ENCODE measurements around the gene NCOA4. TPM values are rescaled to one million over a fixed set of nuclear protein-coding genes. Genes with fewer than 3 reads are reported as not detected.
A peak's percentile ranks its signal among the peaks of the same experiment; 100 is the strongest.
"Not testable (repeated sequence)": the region's sequence is repeated elsewhere in the genome, so short reads cannot be mapped to it uniquely, and the experiment has no call there.

The NCOA4 gene
- total RNA-seq, 1 experiment from 2014 or later, result 69.4 TPM

- Mint-ChIP-seq H3K27me3 (ENCODE audit: low read depth) (no peaks in the 10 kb centered on the region), H3K36me3 (peaks cover 67% of the 10 kb centered on the region), H3K4me1 (peaks cover 26% of the 10 kb centered on the region), H3K4me3 (no peak overlapping the region), H3K27ac (peak overlapping the region; percentile 87), H3K9me3 (peaks cover 12% of the 10 kb centered on the region)
- CTCF ChIA-PET, result no interaction called here
- DNase-seq (ENCODE audit: low spot score) (no peak), ATAC-seq (peak; percentile 58)
- POLR2A ChIA-PET, result interaction anchor here (0.6 kb wide), 1 partner anchor 361 kb away, joined by 6 read pairs; no protein-coding TSS in a partner anchor
- TF ChIP-seq E2F4 (CRISPR knock-in tag; IDR thresholded peaks at IDR 0.05; ENCODE audit: borderline replicate concordance, low read depth) (no peak), NR1H2 (CRISPR knock-in tag; IDR thresholded peaks at IDR 0.05) (no peak), NR3C1 (CRISPR knock-in tag; conservative IDR thresholded peaks at IDR 0.05; ENCODE audit: low read depth) (no peak), GABPB1 (CRISPR knock-in tag; IDR thresholded peaks at IDR 0.05) (no peak; the same call in 1 of the 2 replicates), ATF6 (CRISPR knock-in tag; IDR thresholded peaks at IDR 0.05) (no peak), ZSCAN18 (CRISPR knock-in tag; IDR thresholded peaks at IDR 0.05) (no peak), HMGA2 (CRISPR knock-in tag; IDR thresholded peaks at IDR 0.05) (no peak), FOXK1 (CRISPR knock-in tag; IDR thresholded peaks at IDR 0.05) (no peak), MLX (CRISPR knock-in tag; IDR thresholded peaks at IDR 0.05) (no peak)
These were observed 32.2 kb downstream of the NCOA4 start for GRCh38 chr10:45997994-45998763.

GRCh38 chr10:45997557-45997956, 32.9 kb downstream of the NCOA4 start:
- TF ChIP-seq ERG (CRISPR knock-in tag; IDR thresholded peaks at IDR 0.05) (no peak), FOXK1 (CRISPR knock-in tag; IDR thresholded peaks at IDR 0.05) (no peak), ZNF121 (CRISPR knock-in tag; IDR thresholded peaks at IDR 0.05) (peak; percentile 74), JUN (CRISPR knock-in tag; IDR thresholded peaks at IDR 0.05) (no peak), E2F5 (CRISPR knock-in tag; IDR thresholded peaks at IDR 0.05) (no peak), E2F4 (CRISPR knock-in tag; IDR thresholded peaks at IDR 0.05; ENCODE audit: borderline replicate concordance, low read depth) (no peak)
- H3K27ac Mint-ChIP-seq, result peak overlapping the region; percentile 91
- ChIA-PET CTCF (no interaction called here), POLR2A (interaction anchor here (0.6 kb wide), 1 partner anchor 360 kb away, joined by 6 read pairs; no protein-coding TSS in a partner anchor)
- H3K9me3 Mint-ChIP-seq, result peaks cover 12% of the 10 kb centered on the region
- peaks cover 69% of the 10 kb centered on the region for H3K36me3 Mint-ChIP-seq
- DNase-seq (ENCODE audit: low spot score) (no peak), ATAC-seq (no peak)
- peaks cover 26% of the 10 kb centered on the region for H3K4me1 Mint-ChIP-seq
- no peak overlapping the region for H3K4me3 Mint-ChIP-seq
- no peaks in the 10 kb centered on the region for H3K27me3 Mint-ChIP-seq (ENCODE audit: low read depth)

GRCh38 chr10:45985590-45985989, 44.8 kb downstream of the NCOA4 start:
- CTCF ChIA-PET, ATAC-seq, POLR2A ChIA-PET: not testable (repeated sequence)

GRCh38 chr10:45984473-45984872, 46.0 kb downstream of the NCOA4 start:
- ATAC-seq; H3K9me3 Mint-ChIP-seq; CTCF ChIA-PET; DNase-seq (ENCODE audit: low spot score); H3K4me1 Mint-ChIP-seq; H3K27ac Mint-ChIP-seq; H3K27me3 Mint-ChIP-seq (ENCODE audit: low read depth); POLR2A ChIA-PET; H3K4me3 Mint-ChIP-seq: not testable (repeated sequence)
- H3K36me3 Mint-ChIP-seq, result peaks cover 22% of the 10 kb centered on the region

More at GRCh38 chr10:45985590-45985989, 44.8 kb downstream of the NCOA4 start:
- H3K27me3 Mint-ChIP-seq (ENCODE audit: low read depth); H3K4me3 Mint-ChIP-seq; DNase-seq (ENCODE audit: low spot score); H3K9me3 Mint-ChIP-seq; H3K4me1 Mint-ChIP-seq; H3K27ac Mint-ChIP-seq: not testable (repeated sequence)
- peaks cover 26% of the 10 kb centered on the region for H3K36me3 Mint-ChIP-seq

- H3K4me3 Mint-ChIP-seq, CTCF ChIA-PET: not testable (repeated sequence)
These were observed 46.8 kb downstream of the NCOA4 start for GRCh38 chr10:45983538-45984186.

More at GRCh38 chr10:45983538-45984186, 46.8 kb downstream of the NCOA4 start:
- DNase-seq (ENCODE audit: low spot score) (peak; percentile 16), ATAC-seq (peak; percentile 65)
- H3K36me3 Mint-ChIP-seq, result peaks cover 18% of the 10 kb centered on the region
- H3K9me3 Mint-ChIP-seq; H3K4me1 Mint-ChIP-seq; H3K27ac Mint-ChIP-seq; POLR2A ChIA-PET; H3K27me3 Mint-ChIP-seq (ENCODE audit: low read depth): not testable (repeated sequence)

Data from WTC11 (cell line).